VCaP (cell line): ENCODE measurements around the gene SPRY4.

Experiments used
- H3K27ac ChIP-seq: fragments of 450-650 bp; 2 replicates; pipeline ENCODE4 v1.5.1; 2017
- CTCF ChIP-seq: fragments of 450-650 bp; conservative IDR thresholded peaks from 2 replicates; pipeline ENCODE4 v1.5.1; 2017; ENCODE audit warnings: mild to moderate bottlenecking, moderate library complexity

The SPRY4 gene

GRCh38 chr5:142289708-142290576 is 34.9 kb downstream of the SPRY4 start:
- no peak overlapping the region for H3K27ac ChIP-seq
- TF ChIP-seq CTCF, result no peak

- TF ChIP-seq CTCF, result no peak
- no peak overlapping the region for H3K27ac ChIP-seq
Observed at GRCh38 chr5:142287973-142288313, 36.9 kb downstream of the SPRY4 start.

- H3K27ac ChIP-seq, result no peak overlapping the region
- TF ChIP-seq CTCF, result no peak
Observed at GRCh38 chr5:142287096-142287972, 37.5 kb downstream of the SPRY4 start.

- no peak overlapping the region for H3K27ac ChIP-seq
- no peak for TF ChIP-seq CTCF
Observed at GRCh38 chr5:142286111-142286510, 38.7 kb downstream of the SPRY4 start.

GRCh38 chr5:142283304-142283703 is 41.5 kb downstream of the SPRY4 start:
- no peak for TF ChIP-seq CTCF
- H3K27ac ChIP-seq, result no peak overlapping the region

- H3K27ac ChIP-seq, result no peak overlapping the region
- TF ChIP-seq CTCF, result no peak
Observed at GRCh38 chr5:142281966-142282365, 42.9 kb downstream of the SPRY4 start.

- no peak overlapping the region for H3K27ac ChIP-seq
- no peak for TF ChIP-seq CTCF
Observed at GRCh38 chr5:142281008-142281367, 43.8 kb downstream of the SPRY4 start.
